HG03159 (cell line): ENCODE measurements around the gene GPD1L.
"Not testable (repeated sequence)": the region's sequence is repeated elsewhere in the genome, so short reads cannot be mapped to it uniquely, and the experiment has no call there.

ENCODE experiments used
- ATAC-seq: cut with Tn5 transposase; IDR thresholded peaks from one replicate; pipeline ENCODE4 v1.9.1; 2021; ENCODE audit warnings: mild to moderate bottlenecking, moderate library complexity; ENCODE audit not compliant: unreplicated experiment

GPD1L gene

DNA sequence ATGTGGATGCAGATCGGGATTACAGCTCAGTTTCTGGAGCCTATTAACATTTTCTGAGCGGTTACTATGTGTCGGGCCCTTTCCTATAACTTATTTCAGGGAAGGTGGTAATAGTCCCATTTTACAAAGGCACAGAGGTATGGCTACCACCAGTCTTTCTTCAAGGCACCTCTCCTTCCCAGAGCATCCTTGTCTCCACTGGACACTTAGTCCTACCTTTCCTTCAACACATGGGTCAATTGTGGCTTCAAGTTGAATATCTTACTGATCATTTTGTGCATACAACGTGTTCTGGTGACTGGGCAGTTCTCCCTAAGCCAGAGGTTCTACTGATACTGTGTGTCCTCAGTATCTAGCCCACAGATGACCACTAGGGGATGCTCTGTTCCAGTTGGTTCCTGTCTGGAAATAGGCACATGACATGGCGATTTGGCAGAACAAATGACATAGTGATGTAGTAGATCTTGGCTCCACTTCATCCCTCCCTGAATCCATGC is 71.3 kb downstream of the GPD1L start:
- peak; percentile 77 for ATAC-seq

DNA sequence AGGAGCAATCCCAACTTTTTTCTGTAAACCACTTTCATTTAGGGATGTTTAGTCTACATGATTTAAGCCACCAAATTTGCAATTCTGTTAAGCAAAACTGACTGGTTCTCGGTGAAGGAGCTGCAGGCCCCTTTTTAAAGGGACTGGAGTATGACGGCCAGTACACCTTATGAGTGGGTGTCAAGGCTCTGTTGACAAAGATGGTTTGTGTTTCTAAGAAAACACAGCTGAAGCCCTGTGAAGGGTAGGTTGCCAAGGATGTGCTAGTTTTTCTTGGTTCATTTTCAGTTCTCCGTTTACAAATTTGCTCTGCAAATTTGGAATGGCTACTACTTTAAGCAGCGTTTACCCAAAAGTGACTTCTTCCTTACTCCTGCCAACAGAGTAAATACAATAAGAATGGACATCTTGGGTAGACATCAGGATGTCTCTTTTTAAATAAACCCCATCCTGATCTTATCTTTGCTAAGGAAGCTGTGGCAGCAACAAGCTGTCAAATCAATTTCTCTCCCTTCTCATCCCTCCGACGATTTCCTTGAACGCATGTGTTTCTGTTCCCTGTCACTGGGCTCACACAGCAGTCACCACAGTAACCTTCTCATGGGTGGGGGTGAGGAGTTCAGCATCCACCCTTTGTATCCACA is 73.8 kb downstream of the GPD1L start:
- ATAC-seq = no peak

DNA sequence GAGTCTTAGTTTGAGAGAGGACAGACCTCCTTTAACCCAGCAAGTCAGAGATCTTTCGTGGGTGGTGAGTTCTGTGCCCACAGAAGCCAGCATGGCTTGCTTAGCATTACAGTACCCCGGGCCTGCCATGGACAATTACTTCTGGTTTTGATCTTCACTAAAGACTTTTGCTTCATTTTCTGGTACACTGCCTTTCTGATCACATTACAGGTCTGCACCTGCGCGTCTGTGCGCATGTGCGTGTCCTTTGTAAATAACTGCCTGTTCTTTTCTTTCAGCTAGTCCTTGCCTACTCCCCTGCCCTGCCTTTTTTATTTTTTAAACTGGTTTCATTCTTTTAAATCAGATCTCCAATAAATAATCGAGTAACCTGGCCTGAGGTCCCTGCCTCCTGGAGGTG is 74.9 kb downstream of the GPD1L start:
- ATAC-seq = no peak

DNA sequence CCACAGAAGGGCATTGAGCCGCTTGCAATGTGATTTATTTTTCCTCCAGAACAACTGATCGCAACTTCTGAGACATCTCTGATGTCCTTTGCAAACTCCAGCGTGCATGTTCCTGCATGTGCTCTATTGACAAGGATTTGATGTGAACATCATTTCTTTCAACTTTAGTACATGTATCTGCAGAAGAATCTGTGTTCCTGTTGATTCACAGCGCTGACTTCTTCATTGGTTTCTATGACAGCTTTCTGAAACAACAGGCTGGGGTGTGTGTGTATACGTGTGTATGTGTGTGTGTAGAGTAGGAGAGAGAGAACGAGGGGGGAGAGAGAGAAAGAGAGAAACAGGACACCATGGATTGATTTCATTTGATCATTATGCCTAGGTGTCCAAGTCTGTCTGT is 75.4 kb downstream of the GPD1L start:
- no peak for ATAC-seq

DNA sequence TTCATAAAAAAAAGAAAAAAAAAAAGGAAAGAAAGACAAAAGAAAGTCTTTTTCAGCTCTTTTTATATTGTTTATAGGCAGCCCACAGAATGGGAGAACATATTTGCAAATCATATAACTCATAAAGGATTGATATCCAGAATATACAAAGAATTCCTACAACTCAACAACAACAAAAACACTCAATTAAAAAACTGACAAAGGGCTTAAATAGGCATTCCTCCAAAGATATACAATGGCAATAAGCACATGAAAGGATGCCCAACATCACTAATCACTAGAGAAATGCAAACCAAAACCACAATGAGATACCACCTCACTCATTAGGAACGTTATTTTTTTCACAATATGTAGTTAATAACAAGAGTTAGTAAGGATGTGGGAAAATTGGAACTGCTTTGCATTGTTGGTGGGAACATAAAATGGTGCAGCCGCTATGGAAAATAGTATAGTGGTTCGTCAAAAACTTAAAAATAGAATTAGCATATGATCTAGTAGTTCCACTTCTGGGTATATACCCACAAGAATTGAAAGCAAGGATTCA is 77.8 kb downstream of the GPD1L start:
- ATAC-seq = no peak

DNA sequence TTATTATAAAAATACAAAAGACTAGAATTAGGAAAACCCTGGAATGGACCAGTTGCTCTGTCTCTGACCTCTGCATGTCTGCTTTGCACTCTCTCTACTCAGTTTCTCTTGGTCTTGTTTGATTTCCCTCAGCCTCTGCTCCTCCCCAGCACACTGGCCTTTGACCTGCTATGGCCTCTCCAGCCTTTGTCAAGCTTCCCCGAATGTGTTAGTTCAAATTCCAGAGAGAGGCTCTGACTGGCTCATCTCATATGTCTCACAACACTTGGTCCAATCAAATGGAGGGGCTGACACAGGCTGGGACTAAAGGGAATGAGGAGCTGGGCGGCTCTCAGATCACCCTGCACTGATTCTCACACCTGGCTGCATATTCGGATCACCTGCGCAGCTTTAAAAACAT is 79.7 kb downstream of the GPD1L start:
- no peak for ATAC-seq

DNA sequence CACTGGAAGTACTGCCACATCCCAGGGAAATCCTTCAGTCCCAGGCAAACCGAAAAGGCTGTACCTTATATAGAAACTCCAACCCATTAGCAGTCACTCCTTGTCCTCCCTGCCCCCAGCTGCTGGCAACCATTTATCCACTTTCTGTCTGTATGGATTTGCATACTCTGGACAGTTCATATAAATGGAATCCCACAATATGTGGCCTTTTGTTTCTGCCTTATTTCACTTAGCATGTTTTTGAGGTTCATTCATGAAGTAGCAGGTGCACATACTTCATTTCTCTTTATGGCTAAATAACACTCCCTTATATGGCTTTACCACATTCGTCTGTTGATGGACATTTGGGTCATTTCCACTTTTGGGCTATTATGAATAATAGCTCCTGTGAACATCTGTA is 80.5 kb downstream of the GPD1L start:
- ATAC-seq = no peak

DNA sequence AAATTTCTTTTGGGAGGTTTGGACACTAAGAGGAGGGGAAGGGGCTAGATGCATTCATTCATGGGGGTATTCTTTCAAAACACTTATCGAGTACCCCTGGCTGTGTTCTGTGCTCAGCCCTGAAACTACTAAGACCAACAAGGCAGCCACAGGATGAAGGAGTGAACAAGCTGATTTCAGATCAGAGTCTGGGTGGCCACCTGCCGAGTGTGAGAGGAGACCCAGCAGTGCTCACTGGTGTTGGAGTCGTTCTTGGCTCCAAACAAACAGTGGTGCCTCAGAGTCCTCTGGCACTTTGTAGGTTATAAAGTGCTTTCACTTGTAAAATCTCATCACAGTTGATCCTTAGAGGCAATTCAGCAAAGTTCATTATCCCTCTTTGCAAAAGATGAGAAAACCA is 83.3 kb downstream of the GPD1L start:
- ATAC-seq = no peak

DNA sequence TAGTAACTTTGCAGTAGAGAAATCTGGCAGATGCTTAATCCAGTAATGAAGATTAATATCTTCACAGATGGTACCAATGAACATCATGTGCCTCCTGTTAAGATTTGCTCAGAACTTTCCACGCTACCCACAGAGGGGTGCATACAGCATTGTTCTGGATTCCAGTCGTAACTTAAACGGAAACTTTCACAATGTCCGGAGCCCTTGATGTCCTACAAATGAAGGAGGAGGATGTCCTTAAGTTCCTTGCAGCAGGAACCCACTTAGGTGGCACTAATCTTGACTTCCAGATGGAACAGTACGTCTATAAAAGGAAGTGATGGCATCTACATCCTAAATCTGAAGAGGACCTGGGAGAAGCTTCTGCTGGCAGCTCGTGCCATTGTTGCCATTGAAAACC is 84.1 kb downstream of the GPD1L start:
- ATAC-seq = not testable (repeated sequence)

DNA sequence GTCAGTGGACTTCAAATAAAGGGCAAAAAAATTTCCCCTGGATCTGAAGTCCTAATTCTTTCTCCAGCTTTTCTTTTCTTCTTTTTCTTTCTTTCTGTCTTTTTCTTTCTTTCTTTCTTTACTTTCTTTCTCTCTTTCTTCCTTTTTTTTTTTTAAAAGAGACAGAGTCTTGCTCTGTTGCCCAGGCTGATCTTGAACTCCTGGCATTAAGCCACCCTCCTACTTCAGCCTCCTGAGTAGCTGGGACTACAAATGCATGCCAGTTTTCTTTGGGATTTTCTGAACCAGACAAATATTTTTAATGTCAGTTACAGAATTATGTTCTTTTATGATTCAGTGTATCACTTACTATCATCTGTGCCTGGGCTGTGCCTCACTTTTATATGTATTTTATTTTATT is 86.7 kb downstream of the GPD1L start:
- ATAC-seq = no peak

DNA sequence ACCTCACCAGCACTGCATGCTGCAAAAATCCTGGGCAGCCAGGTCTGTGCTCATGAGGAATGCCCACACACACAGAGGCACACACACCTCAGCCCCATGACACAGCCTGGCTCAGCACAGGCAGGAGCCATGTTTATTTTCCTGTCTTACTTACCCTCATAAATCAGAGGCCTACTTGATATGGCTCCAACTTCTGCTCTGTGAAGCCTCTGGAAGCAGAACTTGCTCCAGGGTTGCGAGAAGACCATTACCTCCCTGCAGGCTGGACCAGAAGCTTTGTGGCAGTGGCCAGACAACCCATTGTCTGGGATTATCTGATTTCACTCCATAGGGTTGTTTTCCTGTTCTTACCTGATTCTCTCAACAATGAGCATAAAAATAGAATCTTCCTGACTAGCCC is 88.2 kb downstream of the GPD1L start:
- ATAC-seq = no peak

DNA sequence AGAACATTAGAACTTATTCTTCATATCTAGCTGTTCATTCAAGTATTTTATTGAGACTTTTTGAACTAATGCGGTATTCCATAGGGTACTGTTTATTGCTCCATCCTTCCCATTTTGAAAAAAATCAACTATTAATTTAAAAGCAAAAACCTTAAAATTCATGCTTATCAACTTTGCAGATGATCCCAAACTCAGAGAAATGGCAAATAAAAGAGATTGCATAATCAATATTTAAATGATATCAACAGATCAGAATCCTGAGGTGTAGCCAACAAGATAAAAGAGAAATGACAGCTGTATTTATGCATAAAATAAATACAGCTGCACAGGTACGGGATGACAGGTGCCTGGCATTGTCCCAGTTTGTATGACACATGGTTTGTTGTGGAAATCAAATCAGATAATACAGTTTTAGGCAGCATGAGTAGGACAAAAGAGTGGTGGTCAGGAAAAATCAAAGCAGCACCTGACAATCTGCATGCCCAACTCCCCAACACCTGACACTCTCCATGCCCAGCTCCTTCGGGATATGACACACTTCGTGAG is 89.6 kb downstream of the GPD1L start:
- no peak for ATAC-seq

DNA sequence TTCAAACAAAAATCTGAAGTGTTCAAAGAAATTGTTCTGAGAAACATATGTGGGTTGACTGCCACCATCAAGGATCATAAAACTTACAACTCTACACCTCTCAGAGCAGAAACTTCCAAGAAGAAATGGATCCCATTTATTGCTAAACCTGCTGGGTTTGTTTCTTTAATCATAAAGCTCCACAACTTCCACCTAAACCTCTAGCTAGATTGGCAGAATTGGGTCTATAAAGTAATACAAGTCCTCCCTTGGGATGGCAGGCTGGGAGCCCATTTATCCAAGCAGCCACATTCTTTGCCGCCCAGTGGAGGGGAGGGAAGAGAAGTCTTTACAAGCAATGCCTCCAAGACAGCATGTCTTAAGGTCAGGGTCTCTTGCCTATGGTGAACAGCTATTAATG is 91.6 kb downstream of the GPD1L start:
- no peak for ATAC-seq

DNA sequence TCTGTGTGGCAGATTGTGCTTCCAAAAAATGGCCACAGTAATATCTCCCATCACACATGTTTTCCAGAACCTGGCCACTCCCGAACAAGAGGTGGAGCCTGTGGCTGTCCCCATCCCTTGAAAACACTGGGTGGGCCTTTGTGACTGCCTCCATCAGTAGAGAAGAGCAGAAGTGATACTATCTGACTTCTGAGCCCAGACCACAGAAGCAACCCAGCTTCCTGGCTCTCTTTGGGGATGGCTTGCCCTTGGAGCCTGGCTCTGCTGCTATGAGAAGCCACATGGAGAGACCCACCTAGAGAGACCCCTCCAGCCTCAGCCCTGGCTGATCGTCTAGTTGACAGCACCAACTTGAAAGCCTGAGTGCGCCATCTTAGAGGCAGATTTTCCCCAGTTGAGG is 92.3 kb downstream of the GPD1L start:
- no peak for ATAC-seq

DNA sequence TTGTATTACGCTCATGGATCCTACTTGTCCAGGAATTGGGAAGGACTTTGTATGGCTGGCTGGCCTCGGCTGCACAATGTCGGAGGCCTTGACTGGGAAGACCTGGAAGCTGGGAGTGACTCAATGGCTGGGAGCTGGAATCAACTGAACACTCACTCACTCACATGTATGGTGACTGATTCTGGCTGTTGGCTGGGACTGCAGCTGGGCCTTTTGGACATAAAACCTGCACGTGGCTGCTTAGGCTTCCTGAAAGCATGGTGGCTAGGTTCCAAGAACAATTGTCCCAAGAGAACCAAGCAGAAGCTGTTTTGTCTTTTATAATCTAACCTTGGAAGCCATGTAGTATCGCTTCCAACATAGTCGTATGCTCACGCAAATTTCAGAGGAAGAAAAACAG is 94.1 kb downstream of the GPD1L start:
- ATAC-seq = no peak

DNA sequence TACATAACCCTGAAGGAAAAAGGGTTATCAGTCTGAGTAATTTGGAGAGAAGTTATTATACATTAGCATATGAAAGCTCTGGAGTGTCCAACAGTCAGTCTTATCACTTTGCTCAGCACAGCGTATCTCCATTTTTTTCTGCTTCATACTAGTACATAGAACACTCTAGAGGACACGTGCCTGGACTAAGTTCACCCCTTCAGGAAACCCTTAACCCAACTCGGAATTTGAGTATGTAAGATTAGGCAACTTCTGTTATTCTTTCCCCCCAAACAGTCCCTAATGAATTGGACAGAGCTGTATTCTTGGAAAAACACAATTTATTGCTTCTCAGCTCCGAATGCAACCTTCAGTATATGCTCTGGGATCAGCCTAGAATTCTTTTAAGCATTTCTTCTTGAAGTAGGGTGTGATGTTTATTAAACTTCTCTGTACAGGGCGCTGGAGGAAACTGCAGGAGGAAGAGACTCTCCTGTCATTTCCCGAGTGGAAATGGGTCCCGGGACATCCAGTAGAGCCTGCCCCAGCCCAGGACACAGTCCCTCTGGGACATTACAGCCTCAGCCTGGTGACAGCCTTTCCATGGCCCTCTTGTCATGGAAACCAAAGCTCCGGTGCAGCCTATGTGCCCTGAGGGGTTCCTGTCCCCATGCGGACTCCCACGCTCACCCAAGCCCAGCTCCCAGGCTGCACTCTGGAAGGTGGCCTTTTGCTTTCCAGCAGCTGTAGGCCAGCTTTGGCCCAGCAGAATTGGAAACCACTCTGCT is 94.8 kb downstream of the GPD1L start:
- no peak for ATAC-seq

DNA sequence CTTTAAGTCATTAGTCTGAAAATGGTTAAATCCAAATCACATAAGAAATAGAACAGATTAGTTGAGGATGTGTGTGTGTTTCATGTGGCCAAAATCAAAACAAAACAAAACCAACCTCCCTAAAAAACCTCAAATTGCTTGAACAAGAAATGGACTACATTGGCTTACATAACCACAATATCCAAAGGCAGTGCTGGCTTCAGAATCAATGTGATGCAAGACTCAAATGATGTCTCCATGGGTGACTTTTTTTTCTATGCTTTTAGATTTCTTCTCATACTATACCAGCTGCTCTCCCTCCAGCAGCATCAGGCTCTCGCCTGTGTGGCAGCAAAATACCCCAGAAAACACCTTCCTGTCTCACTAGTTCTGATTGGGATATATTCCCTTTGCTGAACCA is 96.1 kb downstream of the GPD1L start:
- no peak for ATAC-seq

DNA sequence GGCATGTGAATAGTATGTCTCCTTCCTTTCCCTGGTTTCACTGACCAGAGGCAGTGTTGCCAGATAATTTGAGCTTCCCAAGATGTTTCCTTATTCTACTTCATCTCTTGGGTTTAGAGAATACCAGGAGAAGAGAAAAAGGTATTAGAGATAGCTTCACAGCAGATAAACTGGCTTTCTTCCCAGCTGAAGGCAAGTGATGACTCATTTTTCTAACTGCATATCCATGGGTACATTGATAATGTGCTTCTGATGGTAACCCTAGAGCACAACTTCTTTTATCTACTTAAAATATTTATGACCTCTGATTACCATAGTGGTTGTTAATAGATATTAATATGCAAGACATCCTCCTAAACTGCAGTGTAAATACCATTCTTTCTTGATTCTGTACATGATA is 97.4 kb downstream of the GPD1L start:
- no peak for ATAC-seq

DNA sequence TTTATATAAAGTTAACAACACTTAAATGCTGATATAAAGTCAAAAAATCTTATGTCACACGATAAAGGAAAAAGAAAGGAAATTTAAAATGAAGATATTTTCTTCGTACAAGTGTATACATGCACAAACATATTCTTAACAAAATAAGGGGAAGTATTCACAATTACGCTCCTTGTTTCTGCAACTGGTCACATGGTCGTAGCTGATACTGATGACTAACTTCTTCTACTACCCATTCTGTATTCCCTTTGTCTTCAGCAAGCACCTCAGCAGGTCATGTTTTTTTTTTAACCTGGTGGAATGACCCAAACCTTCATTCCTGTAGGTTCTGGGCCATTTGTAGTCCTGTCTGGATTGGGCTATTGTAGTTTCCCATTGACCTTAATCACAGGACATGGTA is 102.0 kb downstream of the GPD1L start:
- no peak for ATAC-seq

DNA sequence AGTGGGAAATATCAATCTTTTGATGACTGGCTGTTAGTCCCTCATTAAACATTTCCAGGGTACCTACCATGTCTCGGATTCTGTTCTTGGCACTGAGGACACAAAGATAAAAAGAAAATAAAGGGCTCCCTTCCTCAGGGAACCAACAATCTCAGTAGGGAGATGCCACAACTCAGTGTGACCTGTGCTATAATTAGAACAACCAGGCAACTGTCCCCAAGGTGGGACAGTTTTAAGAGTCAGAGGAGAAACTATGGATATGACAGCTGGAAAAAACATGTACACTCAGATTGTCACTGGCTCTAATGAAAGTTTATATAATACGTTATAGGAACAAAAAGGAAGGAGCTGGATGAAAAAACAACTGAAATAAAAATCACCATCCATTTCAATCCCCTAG is 108.8 kb downstream of the GPD1L start:
- no peak for ATAC-seq

DNA sequence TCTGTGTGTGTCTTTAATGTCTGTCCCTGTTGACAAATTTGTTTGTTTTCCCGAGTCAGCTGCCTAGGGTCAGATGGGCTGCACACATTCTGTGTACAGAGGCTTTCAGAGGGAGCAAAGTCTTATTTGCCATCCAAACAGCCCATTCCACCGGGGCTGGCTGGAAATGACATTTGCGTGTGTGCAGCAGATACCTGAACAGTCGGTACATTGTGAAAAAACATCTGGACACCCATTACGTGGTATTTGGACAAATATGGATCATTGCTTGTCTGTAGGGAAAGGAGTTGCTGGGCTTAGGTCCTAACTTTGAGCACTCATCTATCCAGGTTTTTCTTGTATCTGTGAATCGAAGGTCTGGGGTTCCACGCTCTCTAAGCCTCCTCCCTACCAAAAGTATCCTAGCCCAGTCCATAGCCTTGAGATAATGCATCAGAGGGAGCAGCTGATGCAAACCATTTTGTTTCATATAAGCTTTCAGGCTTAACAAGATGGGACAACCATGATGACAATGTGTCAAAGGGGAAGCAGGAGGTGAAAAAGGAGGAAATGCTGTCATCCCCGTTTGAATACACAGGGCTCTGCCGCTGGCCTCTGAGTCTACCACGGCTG is 109.9 kb downstream of the GPD1L start:
- ATAC-seq = no peak

DNA sequence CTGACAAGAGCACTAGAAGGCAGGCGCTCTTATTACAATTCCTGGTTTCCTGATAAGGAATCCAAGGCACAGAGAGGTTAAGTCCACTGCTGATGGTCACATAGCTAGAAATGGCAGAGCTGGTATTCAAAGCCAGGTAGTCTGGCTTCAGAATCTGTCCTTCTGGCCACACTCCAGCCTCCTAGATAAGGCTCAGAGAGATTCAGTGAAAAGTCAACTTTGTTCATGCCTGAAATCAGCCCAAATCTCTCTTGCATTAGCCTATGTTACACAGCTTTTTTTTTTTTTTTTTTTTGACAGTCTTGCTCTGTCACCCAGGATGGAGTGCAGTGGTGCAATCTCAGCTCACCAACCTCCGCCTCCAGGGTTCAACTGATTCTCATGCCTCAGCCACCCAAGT is 110.9 kb downstream of the GPD1L start:
- no peak for ATAC-seq
